Osteoblast (primary cell): ENCODE measurements around the gene ARHGAP44. TPM values are rescaled to one million over a fixed set of nuclear protein-coding genes. Genes with fewer than 3 reads are reported as not detected.

Experiments used
- DNase-seq: peaks from one replicate; pipeline ENCODE4 v3.0.0; 2011; ENCODE audit warnings: low spot score, mixed read lengths; ENCODE audit not compliant: insufficient read length; ENCODE audit errors: missing footprints
- H2AFZ ChIP-seq: 2 replicates; pipeline ENCODE4 v1.6.0; 2011; ENCODE audit warnings: mild to moderate bottlenecking, low read length
- H3K27ac ChIP-seq: 2 replicates; pipeline ENCODE4 v1.5.1; 2011; ENCODE audit warnings: mild to moderate bottlenecking, low read depth, low read length, moderate library complexity
- H3K27me3 ChIP-seq: 2 replicates; pipeline ENCODE4 v1.6.0; 2012; ENCODE audit warnings: mild to moderate bottlenecking, control low read depth, inconsistent platforms, low read length, moderate library complexity; ENCODE audit not compliant: insufficient read depth
- H3K36me3 ChIP-seq: 2 replicates; pipeline ENCODE4 v1.5.1; 2011; ENCODE audit warnings: mild to moderate bottlenecking, low read length, control low read depth, moderate library complexity; ENCODE audit not compliant: insufficient read depth
- H3K4me1 ChIP-seq: 2 replicates; pipeline ENCODE4 v1.5.1; 2011; ENCODE audit warnings: mild to moderate bottlenecking, low read length, control low read depth, moderate library complexity; ENCODE audit not compliant: insufficient read depth
- H3K4me2 ChIP-seq: 2 replicates; pipeline ENCODE4 v1.6.0; 2011; ENCODE audit warnings: mild to moderate bottlenecking, low read length; ENCODE audit not compliant: insufficient read depth
- H3K4me3 ChIP-seq: fragments of 200-600 bp; sonication (generic); 3 replicates; pipeline ENCODE4 v1.5.1; 2012; ENCODE audit warnings: mild to moderate bottlenecking, low read length, inconsistent platforms; ENCODE audit not compliant: insufficient read depth
- H3K79me2 ChIP-seq: 2 replicates; pipeline ENCODE4 v1.6.0; 2012; ENCODE audit warnings: mild to moderate bottlenecking, low read length, control low read depth, inconsistent platforms; ENCODE audit not compliant: insufficient read depth
- H3K9me3 ChIP-seq: 2 replicates; pipeline ENCODE4 v1.5.1; 2011; ENCODE audit warnings: low read depth, low read length, control low read depth
- H4K20me1 ChIP-seq: 2 replicates; pipeline ENCODE4 v1.6.0; 2012; ENCODE audit warnings: mild to moderate bottlenecking, low read length, control low read depth; ENCODE audit not compliant: insufficient read depth
- small RNA-seq: library from RNA; depleted of rRNA; stranded (forward); fragments of <200 nt; gene quantifications from one replicate; pipeline ENCODE3, GENCODE V24; 2012
- total RNA-seq: library from RNA; depleted of rRNA; stranded (reverse); fragments of >200 nt; gene quantifications from 2 replicates; pipeline ENCODE4 v1.2.3, GENCODE V29; 2012
- TF ChIP-seq, protein P1 (sequence below): IDR thresholded peaks from 2 replicates; pipeline ENCODE4 v1.5.1; 2011; ENCODE audit warnings: mild to moderate bottlenecking, low read depth, low read length, moderate library complexity; ENCODE audit errors: extremely low read depth

ARHGAP44 gene
- total RNA-seq, 1 donor, result 4.3 TPM

DNA sequence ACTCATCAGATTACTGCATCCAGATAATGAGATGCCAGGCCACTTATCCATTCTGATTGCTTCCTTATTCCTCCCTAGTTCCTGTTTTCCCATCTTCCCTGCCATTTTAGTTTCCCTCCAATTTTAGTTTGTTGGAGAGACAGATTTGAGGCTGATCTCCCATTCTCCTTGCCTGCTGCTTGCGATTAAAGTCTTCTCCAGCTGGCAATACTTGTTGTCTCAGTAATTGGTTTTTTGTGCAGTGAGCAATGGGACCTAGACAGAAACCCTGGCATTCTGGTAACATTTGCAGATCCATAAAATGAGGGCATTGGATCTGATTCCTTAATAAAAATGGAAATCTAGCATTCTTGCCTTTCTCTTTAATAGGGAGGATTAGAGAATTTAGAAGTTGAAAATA is 246.1 kb downstream of the ARHGAP44 start:
- H3K27ac ChIP-seq, result no peak overlapping the region
- no peaks in the 10 kb centered on the region for H3K27me3 ChIP-seq
- H3K79me2 ChIP-seq, result no peaks in the 10 kb centered on the region
- H3K4me2 ChIP-seq, result no peak overlapping the region
- H3K4me3 ChIP-seq, result no peak overlapping the region
- no peak for DNase-seq
- no peak overlapping the region for H2AFZ ChIP-seq
- H3K4me1 ChIP-seq, result no peaks in the 10 kb centered on the region
- TF ChIP-seq, protein P1, sequence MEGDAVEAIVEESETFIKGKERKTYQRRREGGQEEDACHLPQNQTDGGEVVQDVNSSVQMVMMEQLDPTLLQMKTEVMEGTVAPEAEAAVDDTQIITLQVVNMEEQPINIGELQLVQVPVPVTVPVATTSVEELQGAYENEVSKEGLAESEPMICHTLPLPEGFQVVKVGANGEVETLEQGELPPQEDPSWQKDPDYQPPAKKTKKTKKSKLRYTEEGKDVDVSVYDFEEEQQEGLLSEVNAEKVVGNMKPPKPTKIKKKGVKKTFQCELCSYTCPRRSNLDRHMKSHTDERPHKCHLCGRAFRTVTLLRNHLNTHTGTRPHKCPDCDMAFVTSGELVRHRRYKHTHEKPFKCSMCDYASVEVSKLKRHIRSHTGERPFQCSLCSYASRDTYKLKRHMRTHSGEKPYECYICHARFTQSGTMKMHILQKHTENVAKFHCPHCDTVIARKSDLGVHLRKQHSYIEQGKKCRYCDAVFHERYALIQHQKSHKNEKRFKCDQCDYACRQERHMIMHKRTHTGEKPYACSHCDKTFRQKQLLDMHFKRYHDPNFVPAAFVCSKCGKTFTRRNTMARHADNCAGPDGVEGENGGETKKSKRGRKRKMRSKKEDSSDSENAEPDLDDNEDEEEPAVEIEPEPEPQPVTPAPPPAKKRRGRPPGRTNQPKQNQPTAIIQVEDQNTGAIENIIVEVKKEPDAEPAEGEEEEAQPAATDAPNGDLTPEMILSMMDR, result no peak
- H3K9me3 ChIP-seq, result no peaks in the 10 kb centered on the region
- no peaks in the 10 kb centered on the region for H4K20me1 ChIP-seq
- H3K36me3 ChIP-seq, result no peaks in the 10 kb centered on the region

DNA sequence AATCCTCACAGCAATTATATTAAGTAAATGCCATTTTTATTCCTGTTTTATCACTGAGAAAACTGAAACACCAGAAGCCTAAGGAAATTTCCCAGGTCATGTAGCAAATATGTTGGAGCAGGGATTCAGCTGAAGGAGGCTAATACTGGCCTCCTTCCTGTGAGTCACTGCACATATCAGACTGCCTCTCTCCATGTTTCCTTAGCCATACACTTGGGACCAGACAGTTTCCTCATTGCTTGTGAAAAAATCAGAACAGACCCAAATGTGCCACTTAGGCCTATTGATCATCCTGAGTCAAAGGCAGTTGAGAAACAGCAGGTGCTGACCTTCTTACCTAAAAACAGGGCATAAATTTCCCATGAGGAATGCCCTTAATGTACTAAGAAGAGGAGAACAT is 247.5 kb downstream of the ARHGAP44 start:
- Histone ChIP-seq H4K20me1 (no peaks in the 10 kb centered on the region), H3K4me1 (no peaks in the 10 kb centered on the region), H3K4me3 (no peak overlapping the region), H3K9me3 (no peaks in the 10 kb centered on the region), H3K79me2 (no peaks in the 10 kb centered on the region), H3K36me3 (no peaks in the 10 kb centered on the region), H3K27me3 (peaks cover 5% of the 10 kb centered on the region), H2AFZ (no peak overlapping the region), H3K4me2 (no peak overlapping the region), H3K27ac (no peak overlapping the region)
- TF ChIP-seq, protein P1, result no peak
- DNase-seq, result no peak

DNA sequence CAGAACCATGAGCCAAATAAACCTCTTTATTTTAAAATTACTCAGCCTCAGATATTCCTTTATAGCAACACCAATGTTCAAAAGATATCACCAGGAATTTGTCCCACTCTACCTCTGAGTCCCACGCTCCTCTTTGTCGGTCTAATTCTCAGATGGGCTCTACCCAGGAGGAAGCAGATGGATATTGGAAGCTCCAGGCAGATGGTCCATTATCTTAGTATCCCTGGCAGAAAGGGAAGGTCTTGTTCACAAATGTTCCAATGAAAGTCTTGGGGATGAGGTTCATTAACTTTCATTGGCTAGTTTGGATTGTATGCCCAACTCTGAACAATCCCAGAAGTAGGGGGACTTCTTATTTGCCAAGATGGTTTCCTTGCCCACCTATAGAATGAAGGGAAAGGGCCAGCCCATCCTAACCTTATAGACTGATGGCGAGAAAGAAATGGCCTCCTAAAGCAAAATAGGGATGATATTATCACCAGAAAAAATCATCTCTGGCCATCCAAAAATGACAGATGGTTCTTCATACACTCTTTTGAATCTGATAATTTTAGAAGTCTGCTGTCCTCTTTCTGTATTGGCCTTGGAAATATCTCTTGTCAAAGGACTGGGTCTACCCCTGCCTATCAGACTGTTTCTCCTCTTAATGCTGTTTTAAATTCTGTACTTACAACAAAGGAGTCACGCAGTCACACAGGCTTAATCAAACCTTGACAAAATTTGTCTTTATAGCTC is 249.8 kb downstream of the ARHGAP44 start:
- Histone ChIP-seq H3K4me2 (no peak overlapping the region), H4K20me1 (no peaks in the 10 kb centered on the region), H3K36me3 (no peaks in the 10 kb centered on the region), H3K79me2 (no peaks in the 10 kb centered on the region), H3K4me3 (no peak overlapping the region), H3K9me3 (no peaks in the 10 kb centered on the region), H3K27me3 (peaks cover 5% of the 10 kb centered on the region), H3K4me1 (no peaks in the 10 kb centered on the region), H2AFZ (no peak overlapping the region), H3K27ac (no peak overlapping the region)
- TF ChIP-seq, protein P1, result no peak
- DNase-seq, result no peak

Small RNA genes lying within 50 kb of the gene (small RNA-seq; reads per million reads assigned to genes)
- gene MIR1269B, result not detected

Other genes with a start within 250 kb of the ARHGAP44 start
- gene MYOCD, start 123.6 kb upstream of the ARHGAP44 start, total RNA-seq, result under 0.01 TPM in 2 replicates
- gene ELAC2, start 228.5 kb downstream of the ARHGAP44 start, total RNA-seq, result 41.6 and 43.9 TPM in 2 replicates